GM12891 (cell line): Measurements from ENCODE around the gene ZNF397.

Experiments used
- POLR2A ChIP-seq: IDR thresholded peaks from 2 replicates; pipeline ENCODE4 v1.6.1; 2011; ENCODE audit warnings: low read depth, low read length, control low read depth
- POLR2AphosphoS5 ChIP-seq: IDR thresholded peaks from 2 replicates; pipeline ENCODE4 v1.6.1; 2011; ENCODE audit warnings: low read depth, low read length, control low read depth
- POU2F2 ChIP-seq: IDR thresholded peaks from 2 replicates; pipeline ENCODE4 v1.6.1; 2011; ENCODE audit warnings: low read depth, mild to moderate bottlenecking, control low read depth, low read length, moderate library complexity
- SPI1 ChIP-seq: IDR thresholded peaks from 2 replicates; pipeline ENCODE4 v1.6.1; 2011; ENCODE audit warnings: low read depth, low read length, control low read depth
- TAF1 ChIP-seq: IDR thresholded peaks from 2 replicates; pipeline ENCODE4 v1.6.1; 2011; ENCODE audit warnings: low read depth, low read length, control low read depth

DNA sequence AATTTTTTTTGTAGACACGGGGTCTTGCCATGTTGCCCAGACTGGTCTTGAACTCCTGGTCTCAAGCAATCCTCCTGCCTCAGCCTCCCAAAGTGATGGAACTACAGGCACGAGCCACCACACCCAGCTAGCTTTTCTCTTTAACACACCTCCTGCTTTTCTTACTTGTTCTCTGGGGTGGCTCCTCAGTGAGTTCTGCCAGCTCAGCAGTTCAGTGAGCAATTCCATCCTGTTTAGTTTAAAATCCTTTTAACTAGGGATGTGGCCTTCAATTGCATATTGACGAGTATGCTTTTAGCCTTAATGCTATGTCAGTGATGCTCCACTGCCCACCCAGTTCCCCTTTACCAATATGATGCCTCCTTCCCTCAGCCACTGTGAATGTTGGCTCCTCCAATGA, 16.1 kb downstream of the ZNF397 start:
- no peak for TF ChIP-seq POLR2AphosphoS5
- no peak for TF ChIP-seq POLR2A
- TF ChIP-seq TAF1, result no peak
- TF ChIP-seq POU2F2, result no peak
- no peak for TF ChIP-seq SPI1
